PFSK-1 (cell line): ENCODE results near the gene SLC24A3.

ENCODE experiments used
- FOXP2 ChIP-seq: optimal IDR thresholded peaks from 2 replicates; pipeline ENCODE3; 2011; ENCODE audit warnings: borderline replicate concordance, control low read depth, inconsistent platforms; ENCODE audit not compliant: insufficient read depth; ENCODE audit errors: extremely low read length, extremely low read depth
- POLR2AphosphoS5 ChIP-seq: IDR thresholded peaks from 2 replicates; pipeline ENCODE4 v1.6.1; 2012; ENCODE audit warnings: low read depth, mild to moderate bottlenecking, control low read depth, low read length, moderate library complexity
- REST ChIP-seq, 2 experiments: IDR thresholded peaks; 2 replicates each; pipeline versions ENCODE4 v1.6.1 to v1.8.0; 2011 to 2012; ENCODE audit warnings: low read depth in 2 of 2, low read length in 2 of 2, control low read depth in 1 of 2, inconsistent platforms in 1 of 2, mild to moderate bottlenecking in 1 of 2, moderate library complexity in 1 of 2; ENCODE audit not compliant: insufficient read depth in 1 of 2
- SIN3A ChIP-seq: IDR thresholded peaks from 2 replicates; pipeline ENCODE4 v1.6.1; 2012; ENCODE audit warnings: mild to moderate bottlenecking, low read length, moderate library complexity, borderline replicate concordance; ENCODE audit not compliant: insufficient read depth
- TAF1 ChIP-seq: IDR thresholded peaks from 2 replicates; pipeline ENCODE4 v1.6.1; 2012; ENCODE audit warnings: low read length, control low read depth, borderline replicate concordance; ENCODE audit not compliant: insufficient read depth

Gene SLC24A3

GRCh38 chr20:19314621-19315020 lies 102.2 kb downstream of the SLC24A3 start:
- TF ChIP-seq FOXP2 (no peak), REST (IDR thresholded peaks at IDR 0.05; ENCODE audit: insufficient read depth in 1 of 2, low read depth in 2 of 2, low read length in 2 of 2) (no peak), POLR2AphosphoS5 (no peak), TAF1 (no peak), SIN3A (no peak)

- TF ChIP-seq REST (IDR thresholded peaks at IDR 0.05; ENCODE audit: insufficient read depth in 1 of 2, low read depth in 2 of 2, low read length in 2 of 2) (no peak), POLR2AphosphoS5 (no peak), SIN3A (no peak), TAF1 (no peak), FOXP2 (no peak)
Observed at GRCh38 chr20:19317237-19318069, 105.0 kb downstream of the SLC24A3 start.

GRCh38 chr20:19318610-19319009 lies 106.2 kb downstream of the SLC24A3 start:
- TF ChIP-seq REST (IDR thresholded peaks at IDR 0.05; ENCODE audit: insufficient read depth in 1 of 2, low read depth in 2 of 2, low read length in 2 of 2) (no peak), POLR2AphosphoS5 (no peak), SIN3A (no peak), TAF1 (no peak), FOXP2 (no peak)

- TF ChIP-seq SIN3A (no peak), REST (IDR thresholded peaks at IDR 0.05; ENCODE audit: insufficient read depth in 1 of 2, low read depth in 2 of 2, low read length in 2 of 2) (no peak), FOXP2 (no peak), TAF1 (no peak), POLR2AphosphoS5 (no peak)
Observed at GRCh38 chr20:19320005-19320404, 107.6 kb downstream of the SLC24A3 start.

- TF ChIP-seq SIN3A: no peak
- no peak for TF ChIP-seq REST (IDR thresholded peaks at IDR 0.05; ENCODE audit: insufficient read depth in 1 of 2, low read depth in 2 of 2, low read length in 2 of 2)
- no peak for TF ChIP-seq TAF1
- no peak for TF ChIP-seq FOXP2
- TF ChIP-seq POLR2AphosphoS5: no peak
Observed at GRCh38 chr20:19321176-19321575, 108.7 kb downstream of the SLC24A3 start.
